Esophagus squamous epithelium (tissue), 5 donors: ENCODE results near the gene FRMD4A. TPM values are rescaled to one million over a fixed set of nuclear protein-coding genes. Genes with fewer than 3 reads are reported as not detected.

Experiments used
- DNase-seq: peaks from one replicate; lab custom pipeline; 2025; lab: John Stamatoyannopoulos, UW
- H3K27ac ChIP-seq, 4 donors: fragments of 200-600 bp; sonication (generic); one replicate each; pipeline ENCODE4 v1.5.1; 2016 to 2019; ENCODE audit warnings: mild to moderate bottlenecking in 1 of 4
- H3K27me3 ChIP-seq, 4 donors: fragments of 200-600 bp; sonication (generic); 1 replicate in 3 of 4; 2 replicates in 1 of 4; pipeline versions ENCODE4 v1.5.1 to v1.6.0; 2017 to 2021; ENCODE audit warnings: antibody characterized with exemption in 1 of 4
- H3K36me3 ChIP-seq, 3 donors: fragments of 200-600 bp; sonication (generic); one replicate each; pipeline ENCODE4 v1.5.1; 2016 to 2019
- H3K4me1 ChIP-seq, 3 donors: fragments of 200-600 bp; sonication (generic); one replicate each; pipeline ENCODE4 v1.5.1; 2017 to 2019
- H3K4me3 ChIP-seq, 4 donors: fragments of 200-600 bp; sonication (generic); 1 replicate in 3 of 4; 2 replicates in 1 of 4; pipeline ENCODE4 v1.5.1; 2016 to 2019; ENCODE audit warnings: mild to moderate bottlenecking in 2 of 4, moderate library complexity in 1 of 4
- H3K9me3 ChIP-seq, 3 donors: fragments of 200-600 bp; sonication (generic); one replicate each; pipeline ENCODE4 v1.5.1; 2016 to 2019
- CTCF ChIP-seq, 6 experiments: fragments of 450-650 bp in 4 of 6; fragments of 200-600 bp in 2 of 6; sonication (generic) in 2 of 6; IDR thresholded peaks; one replicate each; pipeline ENCODE4 v1.5.1; 2016 to 2019; ENCODE audit warnings: antibody characterized with exemption in 6 of 6, mild to moderate bottlenecking in 4 of 6, moderate library complexity in 4 of 6
- POLR2A ChIP-seq, 4 donors: fragments of 450-650 bp; IDR thresholded peaks; one replicate each; pipeline ENCODE4 v1.6.1; 2017; ENCODE audit warnings: antibody characterized with exemption in 4 of 4, mild to moderate bottlenecking in 4 of 4, moderate library complexity in 3 of 4
- WGBS, 2 donors: methylation state at CpG; one replicate each; pipeline ENCODE4 v1.1.5; 2018; 5-methylcytosine and 5-hydroxymethylcytosine counted together
- intact Hi-C: fragments of 100-400 bp; cut with DNase I; formaldehyde crosslinking; loops from one replicate; pipeline ENCODE4 v1.15.0; 2022
- total RNA-seq, 4 donors: library from RNA; depleted of rRNA; stranded (reverse); fragments of >200 nt; gene quantifications; one replicate each; pipeline ENCODE4 v1.1.0, GENCODE V29; 2016
- donor health status: DM: yes; HTN: yes; CAD: no.

Gene FRMD4A
- total RNA-seq, 4 donors from 2014 or later: 7.3 to 15.3 (median 8.6) TPM

GRCh38 chr10:13946209-13946460 is 384.6 kb downstream of the FRMD4A start:
- Histone ChIP-seq H3K9me3 (no peaks in the 10 kb centered on the region), H3K4me1 (peaks cover 0 to 12% (median 0%) of the 10 kb centered on the region in 3 donors), H3K36me3 (no peaks in the 10 kb centered on the region), H3K27me3 (no peaks in the 10 kb centered on the region), H3K27ac (peak overlapping the region in 2 of 4 donors; percentile 21 to 48), H3K4me3 (no peak overlapping the region)
- intact Hi-C loops: no loop called here
- no peak for TF ChIP-seq CTCF (IDR thresholded peaks at IDR 0.05)
- no peak for DNase-seq
- 60 to 76% methylated on average over 5 of the region's 5 CpGs for WGBS, 2 donors

- no peak for DNase-seq
- Histone ChIP-seq H3K9me3 (no peaks in the 10 kb centered on the region), H3K4me1 (peaks cover 0 to 12% (median 0%) of the 10 kb centered on the region in 3 donors), H3K27ac (peak overlapping the region in 3 of 4 donors; percentile 21 to 48 (median 31)), H3K27me3 (no peaks in the 10 kb centered on the region), H3K36me3 (no peaks in the 10 kb centered on the region), H3K4me3 (no peak overlapping the region)
- TF ChIP-seq POLR2A (IDR thresholded peaks at IDR 0.05): no peak
- no peak for TF ChIP-seq CTCF (IDR thresholded peaks at IDR 0.05)
- intact Hi-C loops: no loop called here
- 75 to 84% methylated on average over 5 to 8 of the region's 8 CpGs for WGBS, 2 donors
Observed at GRCh38 chr10:13945390-13946208, 385.1 kb downstream of the FRMD4A start.

- peaks cover 0 to 17% (median 0%) of the 10 kb centered on the region in 3 donors for H3K4me1 ChIP-seq
- DNase-seq: no peak
- no peaks in the 10 kb centered on the region for H3K27me3 ChIP-seq
- no peaks in the 10 kb centered on the region for H3K36me3 ChIP-seq
- 67 to 79% methylated on average over 2 to 5 of the region's 5 CpGs for WGBS, 2 donors
- TF ChIP-seq CTCF (IDR thresholded peaks at IDR 0.05) (no peak), POLR2A (IDR thresholded peaks at IDR 0.05) (no peak)
- no peak overlapping the region for H3K4me3 ChIP-seq
- intact Hi-C loops: no loop called here
- no peaks in the 10 kb centered on the region for H3K9me3 ChIP-seq
- H3K27ac ChIP-seq: peak overlapping the region in 1 of 4 donors; percentile 58
Observed at GRCh38 chr10:13944823-13945222, 385.9 kb downstream of the FRMD4A start.

GRCh38 chr10:13943735-13944398 is 386.9 kb downstream of the FRMD4A start:
- H3K4me1 ChIP-seq: peaks cover 0 to 26% (median 0%) of the 10 kb centered on the region in 3 donors
- H3K27ac ChIP-seq: no peak overlapping the region
- 75 to 79% methylated on average over 8 of the region's 8 CpGs for WGBS, 2 donors
- DNase-seq: no peak
- H3K27me3 ChIP-seq: no peaks in the 10 kb centered on the region
- intact Hi-C loops: no loop called here
- TF ChIP-seq CTCF (IDR thresholded peaks at IDR 0.05) (no peak), POLR2A (IDR thresholded peaks at IDR 0.05) (no peak)
- H3K4me3 ChIP-seq: no peak overlapping the region
- no peaks in the 10 kb centered on the region for H3K36me3 ChIP-seq
- H3K9me3 ChIP-seq: no peaks in the 10 kb centered on the region

GRCh38 chr10:13942035-13942434 is 388.7 kb downstream of the FRMD4A start:
- intact Hi-C loops: no loop called here

More at GRCh38 chr10:13942035-13942434, 388.7 kb downstream of the FRMD4A start:
- Histone ChIP-seq H3K27ac (no peak overlapping the region), H3K4me3 (no peak overlapping the region), H3K36me3 (no peaks in the 10 kb centered on the region), H3K27me3 (no peaks in the 10 kb centered on the region), H3K9me3 (no peaks in the 10 kb centered on the region), H3K4me1 (peaks cover 0 to 28% (median 0%) of the 10 kb centered on the region in 3 donors)
- no peak for TF ChIP-seq POLR2A (IDR thresholded peaks at IDR 0.05)
- TF ChIP-seq CTCF (IDR thresholded peaks at IDR 0.05): no peak
- WGBS, 2 donors: 72 to 73% methylated on average over 2 to 4 of the region's 5 CpGs
- no peak for DNase-seq
